ENCODE measurements around the gene PCDHGA1.
"Not testable (repeated sequence)": the region's sequence is repeated elsewhere in the genome, so short reads cannot be mapped to it uniquely, and the experiment has no call there.

The PCDHGA1 gene

GRCh38 chr5:141409598-141410306, 79.4 kb downstream of the PCDHGA1 start:
- DNase-seq (ENCODE audit: low read depth in 2 of 2): no peak

- no peak for DNase-seq (ENCODE audit: low read depth in 2 of 2)
These were observed 81.3 kb downstream of the PCDHGA1 start for GRCh38 chr5:141411575-141411974.

GRCh38 chr5:141412854-141413539, 82.7 kb downstream of the PCDHGA1 start, which contains the start of gene PCDHGA10:
PCDHGA10 (plus strand) TSS chr5:141412987; CDS start chr5:141413176, 189 bp downstream.
- peak in 1 of 2 donors; percentile 38 for DNase-seq (ENCODE audit: low read depth in 2 of 2)

- no peak for DNase-seq (ENCODE audit: low read depth in 2 of 2)
These were observed 83.3 kb downstream of the PCDHGA1 start for GRCh38 chr5:141413540-141414069.

GRCh38 chr5:141414548-141415274, 84.4 kb downstream of the PCDHGA1 start:
- DNase-seq (ENCODE audit: low read depth in 2 of 2): not testable (repeated sequence)

GRCh38 chr5:141415275-141415618, 84.9 kb downstream of the PCDHGA1 start:
- DNase-seq (ENCODE audit: low read depth in 2 of 2): not testable (repeated sequence)

GRCh38 chr5:141417494-141418172, 87.3 kb downstream of the PCDHGA1 start, which contains the start of gene PCDHGB7:
PCDHGB7 (plus strand) TSS chr5:141417677; CDS start chr5:141417860, 183 bp downstream.
- DNase-seq (ENCODE audit: low read depth in 2 of 2): not testable (repeated sequence)

- DNase-seq (ENCODE audit: low read depth in 2 of 2): no peak
These were observed 89.0 kb downstream of the PCDHGA1 start for GRCh38 chr5:141419074-141419880.

- no peak for DNase-seq (ENCODE audit: low read depth in 2 of 2)
These were observed 90.7 kb downstream of the PCDHGA1 start, which contains the start of gene PCDHGA11 for GRCh38 chr5:141420855-141421488. PCDHGA11 (plus strand) TSS chr5:141421051; CDS start chr5:141421228, 177 bp downstream.

- no peak for DNase-seq (ENCODE audit: low read depth in 2 of 2)
These were observed 91.2 kb downstream of the PCDHGA1 start for GRCh38 chr5:141421489-141421855.

GRCh38 chr5:141422742-141423291, 92.5 kb downstream of the PCDHGA1 start:
- no peak for DNase-seq (ENCODE audit: low read depth in 2 of 2)

- no peak for DNase-seq (ENCODE audit: low read depth in 2 of 2)
These were observed 97.6 kb downstream of the PCDHGA1 start for GRCh38 chr5:141427783-141428426.

GRCh38 chr5:141430332-141431113, 100.2 kb downstream of the PCDHGA1 start, which contains the start of gene PCDHGA12:
PCDHGA12 (plus strand) TSS chr5:141430507; CDS start chr5:141430760, 253 bp downstream.
- DNase-seq (ENCODE audit: low read depth in 2 of 2): no peak

GRCh38 chr5:141431286-141431685, 101.0 kb downstream of the PCDHGA1 start:
- DNase-seq (ENCODE audit: low read depth in 2 of 2): no peak

GRCh38 chr5:141432308-141432707, 102.0 kb downstream of the PCDHGA1 start:
- not testable (repeated sequence) for DNase-seq (ENCODE audit: low read depth in 2 of 2)

GRCh38 chr5:141432726-141433125, 102.4 kb downstream of the PCDHGA1 start:
- not testable (repeated sequence) for DNase-seq (ENCODE audit: low read depth in 2 of 2)

GRCh38 chr5:141434006-141434405, 103.7 kb downstream of the PCDHGA1 start:
- DNase-seq (ENCODE audit: low read depth in 2 of 2): no peak

- no peak for DNase-seq (ENCODE audit: low read depth in 2 of 2)
These were observed 106.9 kb downstream of the PCDHGA1 start for GRCh38 chr5:141437221-141437620.
